TTC549 (cell line): Measurements from ENCODE around the gene HMGN1.

ENCODE experiments used
- FAIRE-seq: peaks from 2 replicates; lab custom pipeline; 2012; peaks lifted over from hg19 to GRCh38; lab: Jason Lieb, UNC

The HMGN1 gene

DNA sequence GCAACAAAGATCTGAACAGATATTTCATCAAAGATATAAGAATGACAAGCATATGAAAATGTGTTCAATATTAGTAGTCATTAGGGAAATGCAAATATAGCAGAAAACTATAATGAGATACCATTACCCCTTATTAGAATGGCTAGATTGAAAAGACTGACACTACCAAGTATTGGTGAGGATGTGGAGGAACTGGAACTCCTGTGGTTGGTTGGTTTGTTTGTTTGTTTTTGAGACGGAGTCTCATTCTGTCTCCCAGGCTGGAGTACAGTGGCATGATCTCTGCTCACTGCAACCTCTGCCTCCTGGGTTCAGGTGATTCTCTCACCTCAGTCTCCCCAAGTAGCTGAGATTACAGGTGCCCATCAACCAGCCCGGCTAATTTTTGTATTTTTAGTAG, 18.9 kb upstream of the HMGN1 start:
- FAIRE-seq = no peak

DNA sequence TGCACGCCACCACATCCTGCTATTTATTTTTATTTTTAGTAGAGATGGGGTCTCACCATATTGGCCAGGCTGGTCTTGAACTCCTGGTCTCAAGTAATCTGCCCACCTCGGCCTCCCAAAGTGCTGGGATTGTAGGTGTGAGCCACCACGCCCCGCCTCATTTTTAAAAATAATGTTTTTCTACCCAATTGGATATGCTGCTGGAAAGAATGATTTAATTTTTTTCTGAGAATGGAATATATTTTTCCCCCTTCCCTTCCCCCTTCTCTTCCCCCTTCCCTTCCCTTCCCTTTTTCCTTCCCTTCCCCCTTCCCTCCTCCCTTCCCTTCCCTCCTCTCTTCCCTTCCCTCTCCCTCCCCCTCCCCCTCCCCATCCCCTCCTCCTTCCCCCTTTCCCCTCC, 17.7 kb upstream of the HMGN1 start:
- FAIRE-seq = no peak

DNA sequence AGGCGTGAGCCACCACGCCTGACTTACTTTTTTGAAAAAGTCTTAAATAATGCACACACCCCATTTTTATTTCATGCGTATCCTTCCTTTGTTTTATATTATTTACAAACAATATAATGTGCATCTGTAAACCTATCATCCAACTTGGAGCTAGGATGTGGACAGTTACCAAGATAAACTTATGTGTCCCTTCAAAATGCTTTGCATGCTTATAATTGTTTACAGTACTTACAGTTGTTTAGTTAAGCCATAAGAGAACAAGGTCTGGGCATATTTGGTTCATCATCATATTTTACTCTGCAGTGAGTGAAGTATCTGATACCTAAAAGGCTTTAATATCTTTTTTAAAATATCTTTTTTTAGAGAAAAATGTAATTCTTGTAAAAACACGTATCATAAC, 16.1 kb upstream of the HMGN1 start:
- no peak for FAIRE-seq

DNA sequence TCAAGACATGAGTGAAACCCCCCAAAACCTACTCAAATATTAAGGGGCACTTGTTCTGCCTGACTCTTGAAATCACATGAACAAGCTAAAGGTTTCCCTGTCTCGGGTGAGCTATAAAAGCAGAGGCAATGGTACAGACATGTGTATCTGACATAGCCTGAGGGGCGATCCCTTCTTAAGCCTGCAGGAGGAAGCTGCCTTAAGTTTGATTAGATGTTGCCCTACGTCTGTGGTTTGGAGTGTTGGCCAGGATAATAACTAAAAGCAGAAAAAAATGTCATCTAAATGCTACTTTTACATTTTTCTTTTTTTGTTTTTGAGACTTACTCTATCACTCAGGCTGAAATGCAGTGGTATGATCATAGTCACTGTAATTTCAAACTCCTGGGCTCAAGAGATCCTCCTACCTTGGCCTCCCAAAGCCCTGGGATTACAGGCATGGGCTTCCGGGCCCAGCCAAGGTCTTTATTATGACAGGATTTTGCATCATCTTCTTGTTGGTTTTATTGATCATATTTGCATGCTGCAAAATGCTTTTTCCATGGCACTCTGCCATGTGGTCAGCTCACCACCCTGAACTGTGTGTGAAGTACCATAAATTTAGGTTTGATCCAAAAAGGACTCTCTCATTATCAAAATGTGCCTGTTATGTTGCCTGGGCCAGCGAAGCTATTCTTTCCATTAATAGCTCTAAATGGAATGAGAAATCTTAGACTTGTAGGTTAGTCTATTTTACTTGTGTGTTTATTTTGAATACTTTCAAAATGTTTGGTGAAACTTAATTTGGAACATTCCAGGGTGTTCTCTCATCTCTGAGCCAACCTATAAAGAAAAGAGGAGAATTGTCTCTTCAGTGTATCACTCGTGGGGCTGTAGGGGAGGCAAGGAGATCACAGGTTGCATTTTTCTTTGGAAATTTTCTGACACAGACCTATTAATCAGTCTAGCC, 15.0 kb upstream of the HMGN1 start:
- no peak for FAIRE-seq

DNA sequence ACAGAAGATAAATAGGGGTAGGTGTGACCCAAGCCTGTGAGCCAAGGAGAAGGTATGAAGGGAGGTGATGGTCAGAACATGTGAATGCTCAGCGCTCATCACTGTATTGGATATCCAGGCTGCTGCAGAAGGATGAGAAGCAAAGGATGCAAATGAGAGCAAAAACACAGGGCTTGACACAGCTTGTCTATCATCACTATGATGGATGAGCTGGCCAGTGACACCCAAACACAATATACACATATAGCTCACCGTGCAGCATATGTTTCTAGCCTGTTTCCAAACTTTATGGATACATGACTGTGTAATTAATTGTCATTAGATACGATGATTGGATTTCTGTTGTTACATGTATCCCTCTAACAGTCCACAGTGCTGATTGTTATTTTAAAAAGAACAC, 13.8 kb upstream of the HMGN1 start:
- FAIRE-seq = no peak

DNA sequence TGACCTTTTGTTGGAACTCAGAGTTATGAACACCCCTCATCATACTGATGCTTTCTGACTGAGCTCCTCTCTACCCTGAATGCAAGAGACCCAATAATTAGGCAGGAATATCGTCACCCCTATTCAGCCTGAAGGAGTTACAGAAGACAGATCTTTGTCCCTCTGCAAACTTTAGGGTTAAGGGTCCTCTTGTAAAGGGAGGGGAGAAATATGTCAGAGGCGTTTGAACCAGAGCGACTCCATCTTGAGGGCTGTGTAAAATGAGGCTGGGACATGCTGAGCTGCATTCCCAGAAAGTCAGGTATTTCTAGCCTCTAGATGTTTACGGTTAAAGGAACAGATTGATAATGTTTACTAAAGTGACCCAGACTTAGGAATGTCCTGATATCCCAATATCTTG, 10.5 kb upstream of the HMGN1 start:
- no peak for FAIRE-seq

DNA sequence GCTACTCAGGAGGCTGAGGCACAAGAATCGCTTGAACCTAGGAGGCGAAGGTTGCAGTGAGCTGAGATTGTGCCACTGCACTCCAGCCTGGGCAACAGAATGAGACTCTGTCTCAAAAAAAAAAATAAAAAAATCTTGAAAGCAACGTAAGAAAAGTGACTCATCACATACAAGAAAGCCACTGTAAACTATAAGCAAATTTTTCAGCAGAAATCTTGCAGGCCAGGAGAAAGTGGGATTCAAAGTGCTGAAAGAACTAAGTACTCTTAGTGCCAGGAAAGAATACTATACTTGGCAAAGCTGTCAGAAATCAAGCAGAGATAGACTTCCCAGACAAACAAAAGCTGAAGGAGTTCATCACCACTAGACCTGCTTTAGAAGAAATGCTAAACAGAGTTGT, 4.4 kb upstream of the HMGN1 start:
- no peak for FAIRE-seq

DNA sequence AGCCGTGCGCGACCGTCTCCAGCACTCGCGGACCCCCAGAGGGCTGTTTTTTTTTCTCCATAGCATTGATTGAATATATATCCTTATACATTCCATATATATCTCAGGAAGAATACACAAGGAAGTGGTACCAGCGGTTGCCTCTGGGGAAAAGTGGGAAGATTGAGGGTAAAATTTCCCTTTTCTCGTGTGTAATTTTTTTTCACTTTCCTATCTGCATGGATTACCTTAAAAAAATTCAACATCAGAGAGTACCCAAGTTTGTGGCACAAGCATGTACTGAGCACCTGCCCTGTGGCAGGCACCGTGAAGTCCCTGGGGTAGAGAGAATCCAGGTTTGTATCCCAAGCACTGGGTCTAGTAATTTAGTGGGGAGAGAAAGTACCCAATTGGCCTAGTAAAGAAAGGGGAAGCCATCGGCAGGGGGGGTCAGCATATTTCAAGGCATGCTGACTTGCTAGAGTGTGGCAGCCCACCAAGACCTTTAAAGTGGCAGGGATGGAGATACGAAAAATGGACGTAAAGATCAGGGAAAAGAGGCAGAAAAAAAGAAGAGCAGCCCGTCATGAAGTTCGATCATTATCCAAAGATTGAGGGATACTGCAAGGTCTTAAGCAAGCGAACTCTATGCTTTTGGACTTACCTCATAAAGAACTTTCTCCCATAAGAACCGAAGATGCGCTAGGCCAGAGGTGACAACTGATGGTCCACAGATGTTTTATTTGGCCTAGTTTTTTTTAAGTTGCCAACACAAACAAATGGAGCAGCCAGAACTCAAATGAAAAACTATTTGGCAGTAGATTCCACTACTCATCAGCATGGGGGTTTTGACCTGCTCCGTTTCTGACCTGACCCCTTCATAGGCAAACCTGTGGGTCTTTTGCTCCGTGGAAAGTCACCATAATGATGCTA, 1.5 kb upstream of the HMGN1 start:
- no peak for FAIRE-seq

DNA sequence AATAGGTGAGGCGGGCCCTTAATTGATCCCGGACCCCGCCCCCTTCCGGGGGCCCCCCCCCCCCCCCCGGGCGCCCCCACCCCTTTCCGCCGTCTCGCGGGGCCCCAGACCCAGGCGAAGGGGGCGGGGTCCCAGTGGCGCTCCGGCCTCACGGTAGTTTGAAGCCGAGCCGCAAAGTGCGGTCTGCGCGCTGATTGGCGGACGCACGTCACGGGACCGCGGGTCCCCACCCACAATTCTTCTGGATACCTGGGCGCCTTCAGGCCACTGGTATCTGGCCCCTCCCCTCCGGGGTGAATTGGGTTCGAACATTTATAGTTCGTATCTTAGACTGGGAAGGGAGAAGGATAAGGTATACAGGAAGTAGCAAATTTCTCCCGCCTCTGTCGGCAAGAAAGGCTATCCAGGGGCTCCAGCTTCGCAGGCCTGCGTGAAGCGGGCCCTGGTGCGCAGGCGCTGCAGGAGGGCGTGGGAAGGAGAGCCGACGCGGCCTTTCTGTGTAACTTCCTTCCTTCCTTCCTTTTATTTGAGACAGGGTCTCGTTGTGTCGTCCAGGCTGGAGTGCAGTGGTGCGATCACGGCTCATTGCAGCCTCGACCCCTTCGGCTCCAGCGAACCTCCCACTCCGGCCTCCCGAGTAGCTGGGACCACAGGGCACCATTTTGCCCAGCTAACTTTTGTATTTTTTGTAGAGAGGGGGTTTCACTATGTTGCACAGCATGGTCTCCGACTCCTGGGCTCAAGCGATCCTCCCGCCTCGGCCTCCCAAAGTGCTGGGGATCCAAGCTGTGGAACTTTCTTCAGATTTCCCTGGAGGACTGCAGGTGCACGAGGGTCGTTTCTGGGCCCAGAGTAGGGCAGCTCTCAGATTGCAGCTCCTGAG, 564 bp upstream of the HMGN1 start:
- peak; percentile 50 for FAIRE-seq

DNA sequence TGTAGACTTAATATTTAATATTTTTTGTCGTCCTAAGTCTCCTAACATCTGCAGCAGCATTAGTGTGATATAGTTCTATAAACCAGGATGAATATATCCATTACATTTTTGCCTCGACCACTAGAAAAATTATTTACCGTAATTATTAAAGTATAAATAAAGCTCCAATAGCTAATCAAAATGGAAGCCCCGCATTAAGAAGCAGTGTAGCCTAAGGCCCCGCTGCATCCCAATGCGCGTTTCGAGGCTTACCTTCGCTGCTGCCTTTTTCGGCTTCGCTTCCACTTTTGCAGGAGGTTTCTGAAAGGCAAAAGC, 891 bp downstream of the HMGN1 start:
- no peak for FAIRE-seq

DNA sequence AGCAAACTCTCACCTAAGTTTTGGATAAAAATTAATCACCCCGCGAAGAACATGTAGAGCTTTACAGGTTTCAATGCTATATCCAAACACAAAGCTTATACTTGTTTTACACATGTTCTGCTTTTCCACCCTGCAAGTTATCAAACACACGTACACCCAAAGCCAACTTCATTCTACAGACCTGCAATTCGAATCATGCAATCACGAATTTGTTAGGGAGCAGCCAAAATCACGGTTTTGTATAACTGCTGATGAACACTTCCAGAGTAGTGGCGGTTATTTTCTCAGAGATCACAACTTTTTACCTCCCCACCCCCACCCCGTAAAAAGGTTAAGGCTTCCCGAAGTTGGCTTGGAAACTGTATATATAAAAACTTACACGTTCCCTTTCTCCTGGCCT, 1.4 kb downstream of the HMGN1 start:
- no peak for FAIRE-seq

DNA sequence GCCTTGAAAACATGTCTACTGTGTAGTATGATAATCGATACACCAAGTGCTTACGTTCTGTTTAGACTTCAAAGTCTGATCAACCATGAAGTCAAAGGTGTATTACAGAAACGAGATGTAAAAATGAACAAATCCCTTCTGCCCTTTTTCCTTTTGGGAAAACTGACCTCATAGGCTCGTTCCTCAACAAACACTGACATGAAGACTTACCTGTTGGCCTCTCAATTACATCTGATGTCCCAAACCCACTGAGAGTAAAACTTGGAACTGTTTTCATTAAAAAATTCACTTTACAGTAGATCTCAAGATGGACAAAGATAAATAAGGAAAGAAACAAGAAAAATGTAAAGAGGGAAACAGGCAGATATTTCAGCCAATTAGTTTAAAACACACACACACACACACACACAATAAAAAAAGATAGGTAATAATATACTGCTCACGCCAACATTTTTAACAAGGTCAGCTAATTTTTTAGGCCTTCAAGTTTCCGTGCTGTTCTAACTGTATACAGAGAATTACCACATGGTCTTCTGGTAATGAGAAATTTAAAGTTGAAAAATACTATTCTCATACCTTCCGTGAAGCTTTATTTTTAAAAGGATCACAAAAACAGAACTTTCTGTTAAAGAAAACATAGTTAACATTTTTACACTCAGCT, 2.1 kb downstream of the HMGN1 start:
- no peak for FAIRE-seq

DNA sequence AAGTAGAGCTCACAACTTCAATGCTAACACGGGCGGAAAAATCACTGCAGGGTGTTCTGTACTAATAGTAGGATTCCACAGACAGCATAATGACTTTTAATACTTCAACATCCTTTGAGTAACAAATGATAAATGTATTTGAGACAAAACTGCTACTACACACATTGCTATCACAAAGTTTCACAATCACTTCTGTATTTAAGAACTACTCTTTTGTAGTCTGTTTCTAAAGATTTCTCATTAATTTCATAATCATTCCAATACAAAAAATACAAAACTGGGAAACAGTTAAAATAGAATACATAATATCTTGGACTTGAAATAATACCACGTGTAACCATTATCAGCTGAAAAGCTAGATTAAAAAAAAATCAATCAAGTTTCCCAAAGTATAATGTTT, 2.7 kb downstream of the HMGN1 start:
- FAIRE-seq = no peak

DNA sequence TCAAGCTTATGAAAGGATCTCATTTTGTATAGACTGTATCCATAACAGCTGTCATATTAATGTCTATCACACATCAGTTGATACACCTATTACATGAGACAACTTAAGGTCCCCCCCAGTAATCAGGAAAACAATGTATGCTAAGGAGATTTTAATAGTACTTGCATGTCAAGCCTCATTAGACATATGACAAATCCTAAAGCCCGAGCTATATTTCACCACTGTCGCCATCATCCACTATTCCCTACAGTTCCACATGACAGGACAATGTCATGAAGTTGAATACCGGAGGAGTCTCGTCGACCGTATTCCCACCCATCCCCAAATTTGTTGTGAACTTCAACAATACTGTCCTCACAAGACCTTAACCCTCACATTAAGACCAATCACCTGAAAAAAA, 3.4 kb downstream of the HMGN1 start:
- FAIRE-seq = no peak

DNA sequence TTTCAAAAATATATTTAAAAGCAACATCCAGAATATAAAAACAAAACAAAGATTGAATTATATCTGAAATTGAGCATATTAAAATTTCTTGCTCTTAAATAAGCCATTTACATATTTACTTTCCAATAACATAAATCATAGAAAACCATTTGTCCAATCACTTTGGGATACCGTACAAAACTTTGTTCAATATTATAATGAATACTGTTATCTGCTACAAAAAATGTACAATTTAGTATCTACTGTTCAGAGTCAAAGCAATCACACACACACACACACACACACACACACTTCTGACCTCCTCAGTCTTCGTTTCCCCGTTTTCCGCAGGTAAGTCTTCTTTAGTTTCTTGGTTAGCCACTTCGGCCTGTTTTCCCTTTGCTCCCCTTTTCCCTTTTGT, 4.0 kb downstream of the HMGN1 start:
- FAIRE-seq = no peak

DNA sequence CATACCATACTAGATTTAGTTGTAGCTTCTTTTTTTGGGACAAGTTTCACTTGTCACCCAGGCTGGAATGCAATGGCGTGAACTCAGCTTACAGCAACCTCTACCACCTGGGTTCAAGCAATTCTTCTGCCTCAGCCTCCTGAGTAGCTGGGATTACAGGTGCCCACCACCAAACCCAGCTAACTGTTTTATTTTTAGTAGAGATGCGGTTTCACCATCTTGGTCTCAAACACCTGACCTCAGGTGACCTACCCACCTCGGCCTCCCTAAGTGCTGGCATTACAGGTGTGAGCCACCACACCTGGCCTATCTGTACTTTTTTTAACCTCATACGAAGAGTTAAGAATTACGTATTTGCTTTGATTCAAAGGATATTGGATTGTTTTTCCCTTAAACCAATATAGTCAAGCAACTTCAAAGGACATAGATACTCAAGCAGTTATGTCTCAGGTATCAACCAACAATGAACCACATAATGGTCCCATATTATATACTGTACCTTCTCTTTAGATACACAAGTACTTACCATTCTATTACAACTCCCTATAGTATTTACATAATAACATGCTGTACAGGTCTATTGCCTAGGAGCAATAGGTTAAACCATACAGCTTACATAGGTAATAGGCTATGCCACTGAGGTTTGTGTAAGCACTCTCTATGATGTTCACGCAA, 7.5 kb downstream of the HMGN1 start:
- FAIRE-seq = no peak

DNA sequence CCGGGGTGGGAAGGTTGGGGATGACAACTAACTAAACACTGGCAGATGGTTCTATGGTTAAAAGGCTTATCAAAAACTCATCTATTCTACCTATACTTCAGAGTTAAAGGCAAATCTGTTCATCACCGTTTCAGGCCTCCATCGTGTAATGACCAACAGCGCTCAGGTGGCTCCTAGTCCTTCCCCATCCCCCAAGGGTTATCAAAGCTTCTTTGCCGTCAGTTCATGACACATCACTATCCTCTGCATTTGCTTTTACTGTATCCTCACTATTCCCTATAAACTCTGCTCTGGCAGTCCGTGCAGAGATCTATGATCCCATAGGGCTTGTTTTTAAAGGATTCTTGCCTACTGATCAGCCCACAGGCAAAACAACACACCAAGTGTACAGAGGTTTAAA, 8.2 kb downstream of the HMGN1 start:
- FAIRE-seq = no peak

DNA sequence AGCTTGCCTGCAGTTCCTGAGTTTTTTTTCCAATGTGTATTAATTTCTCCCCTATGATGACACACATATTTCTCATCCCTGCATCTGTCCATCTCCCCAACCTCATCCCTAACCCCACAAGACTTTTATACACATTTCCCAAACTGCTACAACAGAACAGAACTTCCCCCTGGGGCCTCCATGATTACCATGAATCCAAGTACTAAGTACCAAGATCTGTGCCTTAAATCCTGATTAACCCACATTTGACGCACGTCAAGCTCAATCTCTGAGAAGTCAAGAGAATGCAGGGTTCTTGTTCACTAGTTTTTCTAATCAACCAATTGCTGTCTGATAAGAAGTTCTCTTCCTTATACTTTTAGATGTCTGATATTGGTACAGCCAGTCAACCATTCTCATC, 9.7 kb downstream of the HMGN1 start:
- no peak for FAIRE-seq

DNA sequence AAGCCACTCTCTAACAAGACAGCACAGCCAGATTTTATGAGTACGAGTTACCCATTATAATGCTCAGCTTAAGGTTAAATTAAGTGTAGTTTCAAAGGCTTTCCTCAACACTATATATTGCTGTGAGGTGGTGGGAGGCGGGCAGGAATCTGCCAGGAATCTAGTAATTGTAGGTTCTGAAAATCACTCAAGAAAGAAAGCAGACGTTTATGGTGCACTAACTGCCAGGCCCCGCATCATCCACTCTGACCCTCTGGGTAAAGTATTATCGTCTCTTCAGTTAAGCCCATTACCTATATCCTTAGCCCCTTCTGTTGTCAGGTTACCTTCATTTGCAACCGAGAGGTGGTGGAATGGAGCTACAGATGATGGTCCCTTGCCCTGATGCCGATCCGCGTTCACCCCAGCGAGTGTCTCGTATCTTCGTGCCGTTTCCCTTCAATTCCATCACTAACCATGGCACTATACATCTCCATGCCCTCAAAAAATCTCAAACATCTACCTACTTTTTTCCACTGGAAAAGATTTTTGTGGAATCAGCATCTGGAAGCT, 12.4 kb downstream of the HMGN1 start:
- FAIRE-seq = no peak

DNA sequence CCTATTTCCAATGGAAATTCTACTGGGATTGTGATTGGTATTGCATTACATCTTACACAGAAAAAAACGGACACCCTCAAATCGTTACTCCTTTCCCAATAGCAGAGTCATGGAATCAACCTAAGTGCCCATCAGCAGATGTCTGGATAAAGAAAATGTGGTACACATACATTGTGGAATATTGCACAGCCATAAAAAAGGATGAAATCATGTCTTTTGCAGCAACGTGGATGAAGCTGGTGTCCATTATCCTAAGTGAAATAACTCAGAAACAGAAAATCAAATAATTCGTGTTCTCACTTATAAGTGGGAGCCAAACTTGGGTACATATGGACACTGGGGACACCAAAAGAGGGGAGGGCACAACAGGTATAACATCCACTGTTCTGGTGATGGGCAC, 14.3 kb downstream of the HMGN1 start:
- FAIRE-seq = no peak

DNA sequence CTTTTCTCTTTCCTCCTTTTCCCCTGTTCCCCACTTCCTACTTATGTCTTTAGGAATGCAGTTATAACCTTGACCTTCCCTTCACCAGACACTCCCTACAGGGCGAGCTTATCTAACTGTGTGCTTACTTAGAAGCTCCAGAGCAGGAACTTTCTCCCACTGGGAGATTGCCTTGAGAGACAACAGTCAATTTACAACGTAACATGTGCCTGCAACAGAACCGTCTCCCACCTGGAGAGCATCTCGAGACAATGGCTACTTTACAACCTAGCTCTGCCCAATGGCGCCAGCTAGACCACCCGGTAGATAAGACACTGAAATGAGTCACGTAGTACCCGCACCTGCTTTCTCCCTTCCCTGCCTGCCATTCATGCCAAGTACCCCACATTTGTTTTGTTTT, 16.7 kb downstream of the HMGN1 start:
- FAIRE-seq = no peak
